Uterus (tissue), 4 donors: ENCODE results near the gene TECPR1. TPM values are rescaled to one million over a fixed set of nuclear protein-coding genes. Genes with fewer than 3 reads are reported as not detected.

Experiments
- DNase-seq, 2 donors: peaks; one replicate each; pipeline ENCODE4 v3.0.0-alpha.2; 2019 to 2020
- H3K27ac ChIP-seq, 2 donors: fragments of 200-600 bp; sonication (generic); 1 replicate in 1 of 2; 2 replicates in 1 of 2; pipeline ENCODE4 v1.5.1; 2016 to 2018
- H3K27me3 ChIP-seq, 2 donors: fragments of 200-600 bp; sonication (generic); one replicate each; pipeline ENCODE4 v1.5.1; 2018 to 2019; ENCODE audit warnings: control low read depth in 1 of 2
- H3K36me3 ChIP-seq, 2 donors: fragments of 200-600 bp; sonication (generic); one replicate each; pipeline ENCODE4 v1.5.1; 2019; ENCODE audit warnings: control low read depth in 1 of 2
- H3K4me1 ChIP-seq, 2 donors: fragments of 200-600 bp; sonication (generic); one replicate each; pipeline ENCODE4 v1.5.1; 2018 to 2019; ENCODE audit warnings: control low read depth in 1 of 2
- H3K4me3 ChIP-seq, 2 donors: fragments of 200-600 bp; sonication (generic); 1 replicate in 1 of 2; 2 replicates in 1 of 2; pipeline ENCODE4 v1.5.1; 2018 to 2019; ENCODE audit warnings: mild to moderate bottlenecking in 1 of 2
- H3K9me3 ChIP-seq, 2 donors: fragments of 200-600 bp; sonication (generic); one replicate each; pipeline ENCODE4 v1.5.1; 2019; ENCODE audit warnings: control low read depth in 1 of 2
- POLR2A ChIP-seq, 2 donors: fragments of 450-650 bp; IDR thresholded peaks; one replicate each; pipeline ENCODE4 v1.6.1; 2016; ENCODE audit warnings: antibody characterized with exemption in 2 of 2, mild to moderate bottlenecking in 1 of 2, moderate library complexity in 1 of 2
- intact Hi-C: fragments of 100-400 bp; cut with DNase I; formaldehyde crosslinking; loops from one replicate; pipeline ENCODE4 v1.15.1; 2023; ENCODE audit warnings: low total_unique reads
- total RNA-seq, 4 donors: library from RNA; depleted of rRNA in 3 of 4; stranded (reverse); fragments of >200 nt in 3 of 4; gene quantifications; one replicate each; pipeline versions ENCODE4 v1.1.0 to v1.2.4, GENCODE V29; 2014 to 2023
- TF ChIP-seq, protein P1 (sequence below), 4 experiments: fragments of 200-600 bp in 2 of 4; fragments of 450-650 bp in 2 of 4; sonication (generic) in 2 of 4; IDR thresholded peaks; one replicate each; pipeline ENCODE4 v1.5.1; 2016 to 2019; ENCODE audit warnings: antibody characterized with exemption in 4 of 4, mild to moderate bottlenecking in 2 of 4, moderate library complexity in 1 of 4
- donor health status: DM: yes; HTN: yes; CAD: no.

TECPR1 gene
- total RNA-seq, 4 donors from 2014 or later, result 3.1 to 52.6 (median 16.7) TPM

DNA sequence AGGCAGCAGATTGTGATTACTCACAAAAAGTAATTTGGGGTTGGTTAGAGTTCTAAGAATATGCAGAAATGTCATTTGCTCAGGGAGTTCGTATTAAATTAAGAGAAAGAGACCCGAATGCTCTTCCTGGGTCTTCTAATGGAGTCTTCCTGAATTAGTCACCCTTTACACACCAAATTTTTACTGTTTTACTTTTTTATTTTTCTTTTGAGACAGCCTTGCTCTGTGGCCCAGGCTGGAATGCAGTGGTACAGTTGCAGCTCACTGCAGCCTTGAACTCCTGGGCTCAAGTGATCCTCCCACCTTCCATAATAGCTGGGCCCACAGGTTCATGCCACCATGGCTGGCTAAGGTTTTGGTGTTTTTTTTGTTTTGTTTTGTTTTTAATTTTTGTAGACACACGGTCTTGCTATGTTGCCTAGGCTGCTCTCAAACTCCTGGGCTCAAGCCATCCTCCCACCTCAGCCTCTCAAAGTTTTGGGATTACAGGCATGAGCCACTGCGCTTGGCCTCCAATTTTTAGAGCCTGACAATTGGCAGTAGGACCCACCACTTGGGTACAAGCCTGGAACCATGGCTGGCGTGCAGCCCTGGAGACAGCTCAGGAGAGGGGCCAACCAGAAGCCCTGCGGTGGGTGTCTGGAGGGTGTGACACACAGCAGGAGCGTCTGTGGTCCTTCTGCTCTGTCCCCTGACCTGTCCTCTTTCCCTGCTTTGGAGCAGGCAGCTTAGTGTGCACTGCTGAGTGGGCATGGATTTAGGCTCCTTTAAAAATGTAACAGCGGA lies 57.2 kb downstream of the TECPR1 start:
- no peak for TF ChIP-seq POLR2A (IDR thresholded peaks at IDR 0.05)
- TF ChIP-seq, protein P1, sequence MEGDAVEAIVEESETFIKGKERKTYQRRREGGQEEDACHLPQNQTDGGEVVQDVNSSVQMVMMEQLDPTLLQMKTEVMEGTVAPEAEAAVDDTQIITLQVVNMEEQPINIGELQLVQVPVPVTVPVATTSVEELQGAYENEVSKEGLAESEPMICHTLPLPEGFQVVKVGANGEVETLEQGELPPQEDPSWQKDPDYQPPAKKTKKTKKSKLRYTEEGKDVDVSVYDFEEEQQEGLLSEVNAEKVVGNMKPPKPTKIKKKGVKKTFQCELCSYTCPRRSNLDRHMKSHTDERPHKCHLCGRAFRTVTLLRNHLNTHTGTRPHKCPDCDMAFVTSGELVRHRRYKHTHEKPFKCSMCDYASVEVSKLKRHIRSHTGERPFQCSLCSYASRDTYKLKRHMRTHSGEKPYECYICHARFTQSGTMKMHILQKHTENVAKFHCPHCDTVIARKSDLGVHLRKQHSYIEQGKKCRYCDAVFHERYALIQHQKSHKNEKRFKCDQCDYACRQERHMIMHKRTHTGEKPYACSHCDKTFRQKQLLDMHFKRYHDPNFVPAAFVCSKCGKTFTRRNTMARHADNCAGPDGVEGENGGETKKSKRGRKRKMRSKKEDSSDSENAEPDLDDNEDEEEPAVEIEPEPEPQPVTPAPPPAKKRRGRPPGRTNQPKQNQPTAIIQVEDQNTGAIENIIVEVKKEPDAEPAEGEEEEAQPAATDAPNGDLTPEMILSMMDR (IDR thresholded peaks at IDR 0.05), result no peak
- Histone ChIP-seq H3K27ac (no peak overlapping the region), H3K36me3 (no peaks in the 10 kb centered on the region), H3K9me3 (peaks cover 0 to 6% of the 10 kb centered on the region in 2 donors), H3K27me3 (no peaks in the 10 kb centered on the region), H3K4me3 (no peak overlapping the region), H3K4me1 (no peaks in the 10 kb centered on the region)
- intact Hi-C loops, result no loop called here
- no peak for DNase-seq

DNA sequence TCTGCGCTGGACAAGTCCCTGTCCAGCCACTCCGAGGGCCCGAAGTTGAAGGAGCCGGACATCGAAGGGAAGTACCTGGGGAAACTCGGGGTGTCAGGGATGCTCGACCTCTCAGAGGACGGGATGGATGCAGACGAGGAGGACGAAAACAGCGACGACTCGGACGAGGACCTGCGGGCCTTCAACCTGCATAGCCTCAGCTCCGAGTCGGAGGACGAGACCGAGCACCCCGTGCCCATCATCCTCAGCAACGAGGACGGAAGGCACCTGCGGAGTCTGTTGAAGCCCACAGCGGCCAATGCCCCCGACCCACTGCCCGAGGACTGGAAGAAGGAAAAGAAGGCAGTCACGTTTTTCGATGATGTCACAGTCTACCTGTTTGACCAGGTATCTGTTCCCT lies 57.8 kb downstream of the TECPR1 start:
- intact Hi-C loops, result no loop called here
- H3K9me3 ChIP-seq, result peaks cover 0 to 6% of the 10 kb centered on the region in 2 donors
- no peak for DNase-seq
- TF ChIP-seq, protein P1 (IDR thresholded peaks at IDR 0.05), result no peak
- no peak for TF ChIP-seq POLR2A (IDR thresholded peaks at IDR 0.05)
- H3K27ac ChIP-seq, result no peak overlapping the region
- no peaks in the 10 kb centered on the region for H3K36me3 ChIP-seq
- no peak overlapping the region for H3K4me3 ChIP-seq
- no peaks in the 10 kb centered on the region for H3K27me3 ChIP-seq
- H3K4me1 ChIP-seq, result no peaks in the 10 kb centered on the region

DNA sequence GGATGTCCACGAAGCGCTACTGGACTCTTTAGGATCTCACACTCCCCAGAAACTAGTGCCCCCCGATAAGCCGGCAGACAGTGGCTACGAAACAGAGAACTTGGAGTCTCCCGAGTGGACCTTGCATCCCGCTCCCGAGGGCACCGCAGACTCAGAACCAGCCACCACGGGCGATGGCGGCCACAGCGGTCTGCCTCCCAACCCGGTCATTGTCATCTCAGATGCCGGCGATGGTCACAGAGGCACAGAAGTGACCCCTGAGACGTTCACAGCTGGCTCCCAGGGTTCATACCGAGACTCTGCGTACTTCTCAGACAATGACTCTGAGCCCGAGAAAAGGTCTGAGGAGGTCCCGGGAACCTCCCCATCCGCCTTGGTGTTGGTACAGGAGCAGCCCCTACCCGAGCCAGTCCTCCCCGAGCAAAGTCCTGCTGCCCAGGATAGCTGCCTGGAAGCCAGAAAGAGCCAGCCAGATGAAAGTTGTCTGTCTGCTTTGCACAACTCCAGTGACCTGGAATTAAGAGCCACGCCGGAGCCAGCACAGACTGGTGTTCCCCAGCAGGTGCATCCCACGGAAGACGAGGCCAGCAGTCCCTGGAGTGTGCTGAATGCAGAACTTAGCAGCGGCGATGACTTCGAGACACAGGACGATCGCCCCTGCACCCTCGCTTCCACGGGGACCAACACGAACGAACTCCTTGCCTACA lies 58.4 kb downstream of the TECPR1 start:
- H3K36me3 ChIP-seq, result no peaks in the 10 kb centered on the region

DNA sequence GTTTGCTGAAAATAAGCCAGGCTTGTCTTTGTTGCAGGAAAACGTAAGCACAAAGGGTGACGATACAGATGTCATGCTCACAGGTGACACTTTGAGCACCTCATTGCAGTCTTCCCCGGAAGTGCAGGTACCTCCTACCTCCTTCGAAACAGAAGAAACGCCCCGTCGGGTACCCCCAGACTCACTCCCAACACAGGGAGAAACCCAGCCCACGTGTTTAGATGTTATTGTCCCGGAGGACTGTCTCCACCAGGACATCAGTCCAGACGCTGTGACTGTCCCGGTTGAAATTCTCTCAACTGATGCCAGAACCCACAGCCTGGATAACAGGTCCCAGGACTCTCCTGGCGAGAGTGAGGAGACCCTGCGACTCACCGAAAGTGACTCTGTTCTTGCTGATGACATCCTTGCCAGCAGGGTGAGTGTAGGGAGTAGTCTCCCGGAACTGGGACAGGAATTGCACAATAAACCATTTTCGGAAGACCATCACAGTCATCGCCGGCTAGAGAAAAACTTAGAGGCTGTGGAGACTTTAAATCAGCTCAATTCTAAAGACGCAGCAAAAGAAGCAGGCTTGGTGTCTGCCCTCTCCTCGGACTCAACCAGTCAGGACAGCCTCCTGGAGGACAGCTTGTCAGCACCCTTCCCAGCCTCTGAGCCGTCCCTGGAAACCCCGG lies 59.1 kb downstream of the TECPR1 start:
- intact Hi-C loops, result no loop called here
- Histone ChIP-seq H3K9me3 (no peaks in the 10 kb centered on the region), H3K4me1 (no peaks in the 10 kb centered on the region), H3K27ac (no peak overlapping the region), H3K4me3 (no peak overlapping the region), H3K27me3 (no peaks in the 10 kb centered on the region), H3K36me3 (no peaks in the 10 kb centered on the region)
- TF ChIP-seq POLR2A (IDR thresholded peaks at IDR 0.05), result no peak
- TF ChIP-seq, protein P1 (IDR thresholded peaks at IDR 0.05), result no peak
- no peak for DNase-seq

More for the DNA sequence above, 58.4 kb downstream of the TECPR1 start:
- TF ChIP-seq POLR2A (IDR thresholded peaks at IDR 0.05), result no peak
- TF ChIP-seq, protein P1 (IDR thresholded peaks at IDR 0.05), result no peak
- no peaks in the 10 kb centered on the region for H3K27me3 ChIP-seq
- no peak for DNase-seq
- intact Hi-C loops, result no loop called here
- no peaks in the 10 kb centered on the region for H3K4me1 ChIP-seq
- H3K27ac ChIP-seq, result no peak overlapping the region
- H3K4me3 ChIP-seq, result no peak overlapping the region
- peaks cover 0 to 5% of the 10 kb centered on the region in 2 donors for H3K9me3 ChIP-seq
